PC-9 (cell line): Measurements from ENCODE around the gene THOC7. TPM values are rescaled to one million over a fixed set of nuclear protein-coding genes. Genes with fewer than 3 reads are reported as not detected.

Experiments
- BruUV-seq: library from RNA; stranded (reverse); fragments of 400-500 nt; replicated peaks from 2 replicates; lab custom pipeline; 2021; lab: Mats Ljungman, UMichigan
- CTCF ChIA-PET: fragments of 300-600 bp; sonication (Branson Sonifier 250); formaldehyde crosslinking; loops from one replicate; lab custom pipeline; 2022; ENCODE audit warnings: antibody characterized with exemption; lab: Charles Lee
- POLR2A ChIA-PET: fragments of 300-600 bp; sonication (Branson Sonifier 250); formaldehyde crosslinking; loops from one replicate; lab custom pipeline; 2022; ENCODE audit warnings: antibody characterized with exemption; ENCODE audit not compliant: unreplicated experiment; lab: Charles Lee
- DNase-seq, 2 experiments: peaks; one replicate each; pipeline versions ENCODE4 v3.0.0 to v3.0.0-alpha.2; 2015 to 2022; ENCODE audit warnings: mixed read lengths in 1 of 2
- H2AFZ ChIP-seq: fragments of 200-600 bp; sonication (generic); 2 replicates; pipeline ENCODE4 v1.8.1; 2017; ENCODE audit warnings: antibody characterized with exemption
- H3F3A ChIP-seq: fragments of 200-600 bp; sonication (generic); 2 replicates; pipeline ENCODE4 v1.8.1; 2017; ENCODE audit warnings: antibody characterized with exemption, mild to moderate bottlenecking, low read depth; ENCODE audit not compliant: insufficient read depth
- H3K27ac ChIP-seq: fragments of 200-600 bp; sonication (generic); 2 replicates; pipeline ENCODE4 v1.6.1; 2016; ENCODE audit warnings: mixed run types
- H3K27me3 ChIP-seq: fragments of 200-600 bp; sonication (generic); 2 replicates; pipeline ENCODE4 v1.6.1; 2016; ENCODE audit warnings: low read depth, mixed run types; ENCODE audit not compliant: insufficient read depth
- H3K36me3 ChIP-seq: fragments of 200-600 bp; sonication (generic); 2 replicates; pipeline ENCODE4 v1.6.1; 2016; ENCODE audit warnings: low read depth, mixed run types
- H3K4me1 ChIP-seq: fragments of 200-600 bp; sonication (generic); replicated peaks from 2 replicates; pipeline ENCODE4 v1.6.1; 2016; ENCODE audit warnings: mixed run types; ENCODE audit not compliant: insufficient read depth
- H3K4me2 ChIP-seq: fragments of 200-600 bp; sonication (generic); 2 replicates; pipeline ENCODE4 v1.6.1; 2017; ENCODE audit warnings: mixed run types
- H3K4me3 ChIP-seq: fragments of 200-600 bp; sonication (generic); 2 replicates; pipeline ENCODE4 v1.6.1; 2016; ENCODE audit warnings: mixed run types
- H3K79me2 ChIP-seq: fragments of 200-600 bp; sonication (generic); 2 replicates; pipeline ENCODE4 v1.6.1; 2017; ENCODE audit warnings: low read depth, mixed run types
- H3K9me2 ChIP-seq: fragments of 200-600 bp; sonication (generic); 2 replicates; pipeline ENCODE4 v1.8.1; 2017; ENCODE audit warnings: mild to moderate bottlenecking; ENCODE audit not compliant: insufficient read depth
- H3K9me3 ChIP-seq: fragments of 200-600 bp; sonication (generic); 2 replicates; pipeline ENCODE4 v1.8.1; 2016; ENCODE audit warnings: low read depth; ENCODE audit not compliant: insufficient read depth
- H4K20me1 ChIP-seq: fragments of 200-600 bp; sonication (generic); 2 replicates; pipeline ENCODE4 v1.8.1; 2017; ENCODE audit not compliant: insufficient read depth
- CTCF ChIP-seq: fragments of 200-600 bp; sonication (generic); conservative IDR thresholded peaks from 2 replicates; pipeline ENCODE4 v1.6.1; 2017; ENCODE audit warnings: mixed run types, antibody characterized with exemption, mild to moderate bottlenecking, moderate library complexity
- EZH2 ChIP-seq: fragments of 200-600 bp; sonication (generic); IDR thresholded peaks from 2 replicates; pipeline ENCODE4 v1.8.0; 2017; ENCODE audit warnings: antibody characterized with exemption, low read depth
- intact Hi-C: fragments of 100-400 bp; cut with micrococcal nuclease; formaldehyde crosslinking; loops from one replicate; pipeline ENCODE4 v1.10.0; 2022; ENCODE audit not compliant: unreplicated experiment
- total RNA-seq: library from RNA; stranded (reverse); gene quantifications from 2 replicates; pipeline ENCODE4 v1.2.3, GENCODE V29; 2021

THOC7 gene
- total RNA-seq, 1 experiment from 2014 or later: 94.3 TPM

- intact Hi-C loops: loop anchor here (1.0 to 10.0 kb wide), 3 partner anchors 174 to 1154 kb away; no protein-coding TSS in a partner anchor
- POLR2A ChIA-PET: interaction anchor here (0.6 kb wide), 1 partner anchor 1404 kb away, joined by 5 read pairs; no protein-coding TSS in a partner anchor
- Histone ChIP-seq H4K20me1 (no peaks in the 10 kb centered on the region), H3F3A (no peaks in the 10 kb centered on the region), H3K79me2 (no peaks in the 10 kb centered on the region), H3K4me2 (no peak overlapping the region), H3K27me3 (no peaks in the 10 kb centered on the region), H3K4me3 (no peak overlapping the region), H2AFZ (no peak overlapping the region), H3K27ac (no peak overlapping the region), H3K9me3 (no peaks in the 10 kb centered on the region), H3K4me1 (no peaks in the 10 kb centered on the region), H3K36me3 (no peaks in the 10 kb centered on the region), H3K9me2 (no peaks in the 10 kb centered on the region)
- DNase-seq: peak in 1 of 2 experiments; percentile 40
- TF ChIP-seq EZH2 (no peak), CTCF (peak; percentile 81)
- no TSS peak for BruUV-seq
- CTCF ChIA-PET: interaction anchor here (0.5 to 0.6 kb wide), 2 partner anchors 205 to 1853 kb away, joined by 3 read pairs; partner anchors contain the start of gene PSMD6
These were observed 45.1 kb downstream of the THOC7 start for GRCh38 chr3:63818282-63819150.

DNA sequence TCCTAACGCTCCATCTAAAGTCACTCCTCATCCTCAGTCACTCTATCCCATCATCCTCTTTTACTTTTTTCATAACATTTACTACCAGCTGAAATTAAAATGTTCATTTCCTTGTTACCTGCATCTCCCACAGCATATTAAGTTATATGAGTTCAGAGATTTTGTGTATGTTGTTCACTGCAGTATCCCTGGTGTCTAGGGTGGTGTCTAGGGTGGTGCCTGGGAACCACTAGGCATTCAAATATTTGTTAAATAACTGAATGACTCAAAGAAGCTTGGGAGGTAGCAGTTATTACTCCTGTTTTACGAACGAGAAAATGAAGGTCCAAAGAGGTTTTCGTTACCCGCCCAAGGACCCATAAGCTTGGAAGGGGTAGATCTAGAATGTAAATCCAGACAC is 46.4 kb downstream of the THOC7 start:
- no peak for DNase-seq
- no peaks in the 10 kb centered on the region for H3K4me1 ChIP-seq
- CTCF ChIA-PET: no interaction called here
- intact Hi-C loops: loop anchor here (5.0 to 10.0 kb wide), 2 partner anchors 175 to 1152 kb away; no protein-coding TSS in a partner anchor
- no peaks in the 10 kb centered on the region for H4K20me1 ChIP-seq
- no peaks in the 10 kb centered on the region for H3K36me3 ChIP-seq
- H3F3A ChIP-seq: no peaks in the 10 kb centered on the region
- no peak overlapping the region for H3K27ac ChIP-seq
- H3K9me3 ChIP-seq: no peaks in the 10 kb centered on the region
- H3K4me3 ChIP-seq: no peak overlapping the region
- no peak overlapping the region for H3K4me2 ChIP-seq
- no peak overlapping the region for H2AFZ ChIP-seq
- H3K27me3 ChIP-seq: no peaks in the 10 kb centered on the region
- H3K79me2 ChIP-seq: no peaks in the 10 kb centered on the region
- no peak for TF ChIP-seq EZH2
- no peak for TF ChIP-seq CTCF
- POLR2A ChIA-PET: no interaction called here
- H3K9me2 ChIP-seq: no peaks in the 10 kb centered on the region
- no TSS peak for BruUV-seq

- no peak overlapping the region for H3K27ac ChIP-seq
- H3K27me3 ChIP-seq: no peaks in the 10 kb centered on the region
- POLR2A ChIA-PET: no interaction called here
- no peaks in the 10 kb centered on the region for H3F3A ChIP-seq
- H2AFZ ChIP-seq: no peak overlapping the region
- intact Hi-C loops: loop anchor here (10.0 kb wide), 1 partner anchor 1149 kb away; no protein-coding TSS in a partner anchor
- no peaks in the 10 kb centered on the region for H3K9me3 ChIP-seq
- H3K9me2 ChIP-seq: no peaks in the 10 kb centered on the region
- CTCF ChIA-PET: no interaction called here
- TF ChIP-seq EZH2: no peak
- no peak for TF ChIP-seq CTCF
- no peaks in the 10 kb centered on the region for H3K79me2 ChIP-seq
- H3K4me1 ChIP-seq: no peaks in the 10 kb centered on the region
- no peaks in the 10 kb centered on the region for H3K36me3 ChIP-seq
- no peak overlapping the region for H3K4me3 ChIP-seq
- no peak overlapping the region for H3K4me2 ChIP-seq
- BruUV-seq: no TSS peak
- H4K20me1 ChIP-seq: no peaks in the 10 kb centered on the region
- no peak for DNase-seq
These were observed 49.4 kb downstream of the THOC7 start for GRCh38 chr3:63814237-63814636.
